ENCODE measurements around the gene TUBA4A.
"Not testable (repeated sequence)": the region's sequence is repeated elsewhere in the genome, so short reads cannot be mapped to it uniquely, and the experiment has no call there.

The TUBA4A gene

DNA sequence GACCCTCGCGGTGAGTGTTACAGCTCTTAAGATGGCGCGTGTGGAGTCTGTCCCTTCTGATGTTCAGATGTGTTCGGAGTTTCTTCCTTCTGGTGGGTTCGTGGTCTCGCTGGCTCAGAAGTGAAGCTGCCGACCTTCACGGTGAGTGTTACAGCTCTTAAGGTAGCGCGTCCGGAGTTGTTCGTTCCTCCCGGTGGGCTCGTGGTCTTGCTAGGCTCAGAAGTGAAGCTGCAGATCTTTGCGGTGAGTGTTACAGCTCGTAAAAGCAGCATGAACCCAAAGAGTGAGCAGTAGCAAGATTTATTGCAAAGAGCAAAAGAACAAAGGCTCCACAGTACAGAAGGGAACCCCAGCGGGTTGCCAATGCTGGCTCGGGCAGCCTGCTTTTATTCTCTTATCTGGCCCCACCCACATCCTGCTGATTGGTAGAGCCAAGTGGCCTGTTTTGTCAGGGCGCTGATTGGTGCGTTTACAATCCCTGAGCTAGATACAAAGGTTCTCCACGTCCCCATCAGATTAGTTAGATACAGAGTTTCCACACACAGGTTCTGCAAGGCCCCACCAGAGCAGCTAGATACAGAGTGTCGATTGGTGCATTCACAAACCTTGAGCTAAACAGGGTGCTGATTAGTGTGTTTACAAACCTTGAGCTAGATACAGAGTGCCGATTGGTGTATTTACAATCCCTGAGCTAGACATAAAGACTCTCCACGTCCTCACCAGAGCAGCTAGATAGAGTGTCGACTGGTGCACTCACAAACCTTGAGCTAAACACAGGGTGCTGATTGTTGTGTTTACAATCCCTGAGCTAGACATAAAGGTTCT is 53.0 kb downstream of the TUBA4A start:
- H3K36me3 ChIP-seq (ENCODE audit: control insufficient read depth in 2 of 2, insufficient read depth in 1 of 2, low read length in 2 of 2); H3K4me3 ChIP-seq (ENCODE audit: low read depth, low read length); H3K4me1 ChIP-seq (ENCODE audit: control insufficient read depth, insufficient read depth, low read length); CTCF ChIA-PET; H3K27ac ChIP-seq (ENCODE audit: extremely low read depth, low read depth, low read length); H3K9me3 ChIP-seq (ENCODE audit: control insufficient read depth, insufficient read depth, low read depth, low read length): not testable (repeated sequence)
- POLR2A ChIA-PET, result interaction anchor here (1.3 kb wide), 1 partner anchor 24 kb away, joined by 4 read pairs; the partner anchor contains the start of gene CNPPD1
- TF ChIP-seq ZBTB17 (tag by site-specific recombination; IDR thresholded peaks at IDR 0.05) (peak; percentile 58), ZNF629 (tag by site-specific recombination; IDR thresholded peaks at IDR 0.05) (peak; percentile 36), ZNF843 (tag by site-specific recombination; IDR thresholded peaks at IDR 0.05) (0 out of 2 replicates have a peak, but pooled peaks have one; percentile 44), ZNF600 (tag by site-specific recombination; IDR thresholded peaks at IDR 0.05) (peak; percentile 25; the same call in 1 of the 2 replicates), BCL11B (tag by site-specific recombination; IDR thresholded peaks at IDR 0.05; ENCODE audit: low read depth) (peak; percentile 42; the same call in 1 of the 2 replicates), FEZF1 (tag by site-specific recombination; IDR thresholded peaks at IDR 0.05) (peak; percentile 94), MZF1 (tag by site-specific recombination; IDR thresholded peaks at IDR 0.05; ENCODE audit: borderline replicate concordance) (0 out of 2 replicates have a peak, but pooled peaks have one; percentile 46), OSR2 (tag by site-specific recombination; IDR thresholded peaks at IDR 0.05) (peak; percentile 79), ZNF10 (tag by site-specific recombination; IDR thresholded peaks at IDR 0.05) (0 out of 2 replicates have a peak, but pooled peaks have one; percentile 21), ZBTB8A (tag by site-specific recombination; IDR thresholded peaks at IDR 0.05) (peak; percentile 43; the same call in 1 of the 2 replicates), ZNF660 (tag by site-specific recombination; IDR thresholded peaks at IDR 0.05) (0 out of 2 replicates have a peak, but pooled peaks have one; percentile 63), ZNF558 (tag by site-specific recombination; IDR thresholded peaks at IDR 0.05) (peak; percentile 53; the same call in 1 of the 2 replicates), ZIC2 (tag by site-specific recombination; IDR thresholded peaks at IDR 0.05) (peak; percentile 71), ZEB2 (tag by site-specific recombination; IDR thresholded peaks at IDR 0.05) (peak; percentile 57; the same call in 1 of the 2 replicates), SP7 (tag by site-specific recombination; IDR thresholded peaks at IDR 0.05) (peak; percentile 53), ZNF561 (tag by site-specific recombination; IDR thresholded peaks at IDR 0.05; ENCODE audit: borderline replicate concordance) (peak; percentile 79; the same call in 1 of the 2 replicates), ZNF423 (tag by site-specific recombination; IDR thresholded peaks at IDR 0.05) (peak; percentile 27; the same call in 1 of the 2 replicates), SP2 (tag by site-specific recombination; IDR thresholded peaks at IDR 0.05) (peak; percentile 40), GLIS1 (tag by site-specific recombination; IDR thresholded peaks at IDR 0.05) (peak; percentile 20; the same call in 1 of the 2 replicates), ZNF501 (tag by site-specific recombination; IDR thresholded peaks at IDR 0.05) (peak; percentile 81; the same call in 1 of the 2 replicates), ZNF2 (tag by site-specific recombination; IDR thresholded peaks at IDR 0.05) (peak; percentile 50; the same call in 1 of the 2 replicates), ZNF596 (tag by site-specific recombination; IDR thresholded peaks at IDR 0.05) (peak; percentile 54; the same call in 1 of the 2 replicates), ZSCAN30 (tag by site-specific recombination; IDR thresholded peaks at IDR 0.05) (peak; percentile 83), ZFP37 (tag by site-specific recombination; IDR thresholded peaks at IDR 0.05) (peak; percentile 56; the same call in 1 of the 2 replicates)
- TF ChIP-seq, protein P1, sequence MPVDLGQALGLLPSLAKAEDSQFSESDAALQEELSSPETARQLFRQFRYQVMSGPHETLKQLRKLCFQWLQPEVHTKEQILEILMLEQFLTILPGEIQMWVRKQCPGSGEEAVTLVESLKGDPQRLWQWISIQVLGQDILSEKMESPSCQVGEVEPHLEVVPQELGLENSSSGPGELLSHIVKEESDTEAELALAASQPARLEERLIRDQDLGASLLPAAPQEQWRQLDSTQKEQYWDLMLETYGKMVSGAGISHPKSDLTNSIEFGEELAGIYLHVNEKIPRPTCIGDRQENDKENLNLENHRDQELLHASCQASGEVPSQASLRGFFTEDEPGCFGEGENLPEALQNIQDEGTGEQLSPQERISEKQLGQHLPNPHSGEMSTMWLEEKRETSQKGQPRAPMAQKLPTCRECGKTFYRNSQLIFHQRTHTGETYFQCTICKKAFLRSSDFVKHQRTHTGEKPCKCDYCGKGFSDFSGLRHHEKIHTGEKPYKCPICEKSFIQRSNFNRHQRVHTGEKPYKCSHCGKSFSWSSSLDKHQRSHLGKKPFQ (tag by site-specific recombination; IDR thresholded peaks at IDR 0.05), result peak; percentile 62
- TF ChIP-seq, protein P2, sequence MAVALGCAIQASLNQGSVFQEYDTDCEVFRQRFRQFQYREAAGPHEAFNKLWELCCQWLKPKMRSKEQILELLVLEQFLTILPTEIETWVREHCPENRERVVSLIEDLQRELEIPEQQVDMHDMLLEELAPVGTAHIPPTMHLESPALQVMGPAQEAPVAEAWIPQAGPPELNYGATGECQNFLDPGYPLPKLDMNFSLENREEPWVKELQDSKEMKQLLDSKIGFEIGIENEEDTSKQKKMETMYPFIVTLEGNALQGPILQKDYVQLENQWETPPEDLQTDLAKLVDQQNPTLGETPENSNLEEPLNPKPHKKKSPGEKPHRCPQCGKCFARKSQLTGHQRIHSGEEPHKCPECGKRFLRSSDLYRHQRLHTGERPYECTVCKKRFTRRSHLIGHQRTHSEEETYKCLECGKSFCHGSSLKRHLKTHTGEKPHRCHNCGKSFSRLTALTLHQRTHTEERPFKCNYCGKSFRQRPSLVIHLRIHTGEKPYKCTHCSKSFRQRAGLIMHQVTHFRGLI (tag by site-specific recombination; IDR thresholded peaks at IDR 0.05), result peak; percentile 54; the same call in 1 of the 2 replicates
- TF ChIP-seq, protein P3, sequence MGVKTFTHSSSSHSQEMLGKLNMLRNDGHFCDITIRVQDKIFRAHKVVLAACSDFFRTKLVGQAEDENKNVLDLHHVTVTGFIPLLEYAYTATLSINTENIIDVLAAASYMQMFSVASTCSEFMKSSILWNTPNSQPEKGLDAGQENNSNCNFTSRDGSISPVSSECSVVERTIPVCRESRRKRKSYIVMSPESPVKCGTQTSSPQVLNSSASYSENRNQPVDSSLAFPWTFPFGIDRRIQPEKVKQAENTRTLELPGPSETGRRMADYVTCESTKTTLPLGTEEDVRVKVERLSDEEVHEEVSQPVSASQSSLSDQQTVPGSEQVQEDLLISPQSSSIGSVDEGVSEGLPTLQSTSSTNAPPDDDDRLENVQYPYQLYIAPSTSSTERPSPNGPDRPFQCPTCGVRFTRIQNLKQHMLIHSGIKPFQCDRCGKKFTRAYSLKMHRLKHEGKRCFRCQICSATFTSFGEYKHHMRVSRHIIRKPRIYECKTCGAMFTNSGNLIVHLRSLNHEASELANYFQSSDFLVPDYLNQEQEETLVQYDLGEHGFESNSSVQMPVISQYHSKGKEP (tag by site-specific recombination; IDR thresholded peaks at IDR 0.05), result peak; percentile 45; the same call in 1 of the 2 replicates
- TF ChIP-seq, protein P4, sequence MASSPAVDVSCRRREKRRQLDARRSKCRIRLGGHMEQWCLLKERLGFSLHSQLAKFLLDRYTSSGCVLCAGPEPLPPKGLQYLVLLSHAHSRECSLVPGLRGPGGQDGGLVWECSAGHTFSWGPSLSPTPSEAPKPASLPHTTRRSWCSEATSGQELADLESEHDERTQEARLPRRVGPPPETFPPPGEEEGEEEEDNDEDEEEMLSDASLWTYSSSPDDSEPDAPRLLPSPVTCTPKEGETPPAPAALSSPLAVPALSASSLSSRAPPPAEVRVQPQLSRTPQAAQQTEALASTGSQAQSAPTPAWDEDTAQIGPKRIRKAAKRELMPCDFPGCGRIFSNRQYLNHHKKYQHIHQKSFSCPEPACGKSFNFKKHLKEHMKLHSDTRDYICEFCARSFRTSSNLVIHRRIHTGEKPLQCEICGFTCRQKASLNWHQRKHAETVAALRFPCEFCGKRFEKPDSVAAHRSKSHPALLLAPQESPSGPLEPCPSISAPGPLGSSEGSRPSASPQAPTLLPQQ (tag by site-specific recombination; IDR thresholded peaks at IDR 0.05), result 0 out of 2 replicates have a peak, but pooled peaks have one; percentile 19
- TF ChIP-seq, protein P5, sequence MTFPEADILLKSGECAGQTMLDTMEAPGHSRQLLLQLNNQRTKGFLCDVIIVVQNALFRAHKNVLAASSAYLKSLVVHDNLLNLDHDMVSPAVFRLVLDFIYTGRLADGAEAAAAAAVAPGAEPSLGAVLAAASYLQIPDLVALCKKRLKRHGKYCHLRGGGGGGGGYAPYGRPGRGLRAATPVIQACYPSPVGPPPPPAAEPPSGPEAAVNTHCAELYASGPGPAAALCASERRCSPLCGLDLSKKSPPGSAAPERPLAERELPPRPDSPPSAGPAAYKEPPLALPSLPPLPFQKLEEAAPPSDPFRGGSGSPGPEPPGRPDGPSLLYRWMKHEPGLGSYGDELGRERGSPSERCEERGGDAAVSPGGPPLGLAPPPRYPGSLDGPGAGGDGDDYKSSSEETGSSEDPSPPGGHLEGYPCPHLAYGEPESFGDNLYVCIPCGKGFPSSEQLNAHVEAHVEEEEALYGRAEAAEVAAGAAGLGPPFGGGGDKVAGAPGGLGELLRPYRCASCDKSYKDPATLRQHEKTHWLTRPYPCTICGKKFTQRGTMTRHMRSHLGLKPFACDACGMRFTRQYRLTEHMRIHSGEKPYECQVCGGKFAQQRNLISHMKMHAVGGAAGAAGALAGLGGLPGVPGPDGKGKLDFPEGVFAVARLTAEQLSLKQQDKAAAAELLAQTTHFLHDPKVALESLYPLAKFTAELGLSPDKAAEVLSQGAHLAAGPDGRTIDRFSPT (tag by site-specific recombination; IDR thresholded peaks at IDR 0.05), result 0 out of 2 replicates have a peak, but pooled peaks have one; percentile 24
